SKM-1 (cell line): Measurements from ENCODE around the gene SMYD3.

Experiments
- DNase-seq: peaks from one replicate; lab custom pipeline; 2025; ENCODE audit not compliant: unreplicated experiment; lab: John Stamatoyannopoulos, UW

The SMYD3 gene

DNA sequence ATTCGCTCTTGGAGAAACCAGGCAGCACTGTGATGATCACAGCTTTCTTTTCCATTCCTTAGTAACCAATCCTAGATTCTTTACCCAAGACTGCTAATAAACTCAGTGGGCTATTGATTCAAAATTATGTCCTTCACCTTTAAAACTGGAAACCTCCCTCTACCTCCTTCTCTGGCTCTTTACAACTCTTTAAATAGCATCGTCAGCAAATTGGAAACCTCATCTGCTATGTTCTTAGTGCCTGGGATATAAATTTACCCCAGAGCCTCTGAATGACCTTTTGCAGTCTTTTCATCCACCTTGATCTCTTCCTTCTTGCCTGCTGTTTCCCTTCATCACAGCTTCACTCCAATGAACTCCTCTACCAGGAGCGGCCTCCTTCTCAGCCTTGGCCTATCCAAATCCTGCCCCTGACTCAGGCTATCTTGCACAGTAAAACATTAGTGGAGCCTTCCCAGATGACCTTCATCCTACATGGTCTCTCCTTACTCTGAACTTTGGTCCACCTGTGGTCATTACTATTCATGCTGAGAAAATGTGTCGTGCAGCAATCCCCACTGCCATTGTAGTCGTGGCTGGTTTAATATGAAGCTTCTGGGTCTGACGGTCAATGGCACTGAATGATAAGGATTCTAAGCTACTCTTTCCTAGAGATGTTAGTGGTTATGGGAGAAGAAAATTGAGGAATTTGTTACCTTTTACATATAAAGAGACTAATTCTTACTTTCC, 644.1 kb downstream of the SMYD3 start:
- no peak for DNase-seq

DNA sequence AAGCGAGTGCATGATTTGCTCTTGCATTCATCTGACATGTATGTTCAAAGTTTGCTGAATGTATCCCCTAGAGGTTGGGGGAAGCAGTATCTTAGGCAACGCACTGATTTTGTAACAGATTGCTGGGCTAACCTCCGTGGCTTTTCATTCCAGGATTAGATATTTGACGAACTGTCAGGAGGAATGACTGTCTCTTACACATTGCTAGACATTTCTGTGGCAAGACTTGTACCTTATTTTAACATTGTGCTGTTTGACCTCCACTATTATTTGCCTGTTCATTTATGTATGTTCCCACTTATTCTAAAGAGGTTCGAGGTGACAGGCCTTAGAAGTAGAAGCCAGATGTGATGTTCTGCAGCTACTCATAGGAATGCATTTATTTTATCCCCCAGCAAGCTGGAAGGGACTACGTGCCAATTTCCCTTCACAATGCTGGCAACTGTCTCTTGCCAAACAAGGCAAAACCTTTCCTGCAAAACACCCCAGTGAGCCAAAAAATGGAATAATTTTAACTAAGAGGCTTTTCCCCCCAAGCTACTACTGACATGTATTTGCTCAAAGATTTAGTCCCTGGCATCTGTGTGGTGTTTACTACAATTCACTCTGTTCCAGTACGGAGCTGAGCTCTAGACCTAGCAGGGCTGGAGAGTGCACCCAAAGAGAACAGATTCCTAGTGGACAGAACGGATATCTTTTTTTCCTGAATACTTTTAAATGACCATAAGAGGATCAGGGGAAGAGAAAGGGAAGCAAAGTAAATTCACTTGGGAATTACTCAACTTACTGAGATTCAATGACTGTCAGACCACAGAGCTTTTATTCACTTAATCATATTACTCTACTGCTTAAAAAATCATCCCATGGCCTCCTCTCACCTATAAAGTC, 646.2 kb downstream of the SMYD3 start:
- DNase-seq: no peak

DNA sequence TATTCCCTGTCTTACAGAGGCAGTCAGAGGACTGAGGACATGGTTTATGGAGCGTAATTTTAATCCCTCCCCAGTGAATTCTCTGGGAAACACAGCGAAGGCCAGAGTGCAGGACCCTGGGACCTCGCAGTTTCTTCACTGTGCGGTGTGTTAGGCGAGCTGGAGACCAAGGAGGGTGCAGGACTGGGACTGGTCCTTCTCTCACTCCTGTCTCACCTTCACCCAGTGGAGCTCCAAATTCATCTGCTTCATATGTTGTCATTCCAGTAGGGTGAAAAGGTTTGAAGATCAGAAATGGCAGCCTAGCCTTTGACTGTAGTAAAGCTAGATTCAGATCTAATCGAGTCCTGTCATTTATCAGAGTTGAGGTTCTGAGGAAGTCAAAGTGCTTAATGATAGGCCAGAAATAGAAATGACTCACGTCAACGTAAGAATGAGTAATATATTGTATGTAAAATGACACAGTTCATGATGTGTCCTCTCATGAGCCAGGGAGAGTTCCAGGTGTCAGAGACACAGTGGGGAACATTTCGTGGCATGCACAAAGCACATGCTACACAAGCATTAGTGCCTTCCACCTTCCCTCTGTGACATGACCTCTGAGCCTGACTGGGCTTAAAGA, 647.5 kb downstream of the SMYD3 start:
- no peak for DNase-seq

DNA sequence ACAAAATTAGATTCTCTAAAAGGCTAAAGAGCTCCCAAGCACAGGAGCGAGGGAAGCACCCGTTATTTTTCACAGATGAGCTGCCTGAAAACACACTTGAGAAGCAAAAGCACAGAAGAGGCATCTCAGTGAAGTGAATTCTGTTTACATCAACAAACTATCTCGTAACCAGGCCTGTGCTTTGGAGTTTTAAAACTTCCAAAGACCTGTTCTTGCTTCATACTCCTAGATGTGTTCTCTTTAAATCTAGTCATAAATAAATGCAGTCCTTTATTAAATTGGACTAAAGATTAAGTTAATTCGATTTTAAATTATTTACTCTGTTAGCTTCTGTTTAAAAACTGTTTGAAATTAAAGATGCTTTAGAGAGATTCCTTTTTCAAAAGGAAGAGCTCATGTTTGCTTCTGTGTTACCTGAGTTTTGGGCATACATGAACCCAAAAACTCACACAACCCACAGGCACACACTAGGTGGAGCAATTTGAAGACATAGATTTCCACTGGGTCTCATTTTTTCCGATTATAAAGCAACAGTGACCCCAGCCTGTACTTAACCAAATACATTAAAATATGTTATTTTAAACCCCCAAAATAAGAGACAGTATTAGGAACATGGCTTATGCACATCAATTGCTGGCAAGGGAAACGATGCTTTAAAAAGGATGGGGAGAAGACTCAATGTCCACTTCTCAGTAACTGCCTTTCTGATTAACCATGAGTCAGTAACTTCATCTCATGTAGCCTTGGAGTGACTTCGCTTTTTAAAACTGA, 648.2 kb downstream of the SMYD3 start:
- DNase-seq: no peak

DNA sequence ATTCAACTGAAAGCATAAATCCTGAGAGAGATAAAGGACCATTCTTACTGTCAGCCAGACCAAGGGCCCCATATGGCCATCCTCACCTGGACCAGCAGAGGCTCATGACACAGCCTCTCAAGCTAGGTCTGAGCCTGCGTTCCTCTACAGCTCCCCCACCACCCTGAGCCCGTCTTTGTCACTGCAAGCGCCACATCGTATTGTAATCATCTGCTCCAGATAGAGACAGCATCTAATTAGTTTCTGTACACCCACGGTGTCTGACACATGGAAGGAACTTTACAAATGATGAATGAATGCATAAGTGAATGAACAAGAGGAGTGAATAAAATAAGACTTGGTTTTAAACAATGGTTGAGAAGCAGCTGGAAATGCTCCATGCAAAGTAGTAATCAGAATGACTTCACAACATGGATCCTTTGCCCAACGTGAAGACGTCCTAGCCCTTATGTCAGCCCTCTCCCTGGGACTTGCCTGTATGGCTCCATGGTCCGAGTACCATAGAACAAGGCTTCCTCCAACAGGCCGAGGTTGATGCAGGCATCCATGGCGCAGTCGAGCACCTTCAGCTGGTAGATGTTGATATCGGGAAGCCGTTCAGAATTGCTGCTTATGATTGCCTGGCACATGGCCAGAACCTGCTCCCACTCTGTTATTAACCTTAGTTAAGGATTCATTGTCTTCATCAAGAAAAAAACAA, 648.9 kb downstream of the SMYD3 start:
- no peak for DNase-seq

DNA sequence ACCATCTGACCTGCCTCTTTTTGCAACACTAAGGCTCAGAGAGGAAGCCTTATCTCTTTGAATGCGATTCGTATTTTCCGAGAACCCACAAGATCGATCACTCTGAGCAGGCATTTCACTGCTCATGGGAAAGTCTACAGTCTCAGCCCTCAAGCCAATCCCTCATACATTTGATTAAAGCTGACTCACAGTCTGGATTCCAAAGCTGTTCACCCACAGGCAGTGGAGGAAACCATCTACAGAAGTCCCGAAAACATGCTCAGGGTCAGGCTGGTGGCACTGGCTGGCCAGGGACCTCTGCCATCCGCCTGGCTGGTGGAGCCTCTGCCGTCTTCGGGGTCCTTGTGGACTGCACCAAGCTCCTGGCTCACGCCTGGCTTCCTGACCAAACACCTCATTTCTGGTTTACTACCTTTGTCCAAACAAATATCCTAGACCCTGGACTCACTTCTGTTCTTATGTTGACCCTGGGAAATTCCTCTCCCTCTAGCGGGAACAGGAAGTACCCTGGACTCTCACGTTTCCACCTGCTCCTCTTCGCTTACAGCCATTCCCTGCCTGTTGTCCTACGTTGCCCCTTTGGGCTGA, 650.0 kb downstream of the SMYD3 start:
- DNase-seq: no peak

DNA sequence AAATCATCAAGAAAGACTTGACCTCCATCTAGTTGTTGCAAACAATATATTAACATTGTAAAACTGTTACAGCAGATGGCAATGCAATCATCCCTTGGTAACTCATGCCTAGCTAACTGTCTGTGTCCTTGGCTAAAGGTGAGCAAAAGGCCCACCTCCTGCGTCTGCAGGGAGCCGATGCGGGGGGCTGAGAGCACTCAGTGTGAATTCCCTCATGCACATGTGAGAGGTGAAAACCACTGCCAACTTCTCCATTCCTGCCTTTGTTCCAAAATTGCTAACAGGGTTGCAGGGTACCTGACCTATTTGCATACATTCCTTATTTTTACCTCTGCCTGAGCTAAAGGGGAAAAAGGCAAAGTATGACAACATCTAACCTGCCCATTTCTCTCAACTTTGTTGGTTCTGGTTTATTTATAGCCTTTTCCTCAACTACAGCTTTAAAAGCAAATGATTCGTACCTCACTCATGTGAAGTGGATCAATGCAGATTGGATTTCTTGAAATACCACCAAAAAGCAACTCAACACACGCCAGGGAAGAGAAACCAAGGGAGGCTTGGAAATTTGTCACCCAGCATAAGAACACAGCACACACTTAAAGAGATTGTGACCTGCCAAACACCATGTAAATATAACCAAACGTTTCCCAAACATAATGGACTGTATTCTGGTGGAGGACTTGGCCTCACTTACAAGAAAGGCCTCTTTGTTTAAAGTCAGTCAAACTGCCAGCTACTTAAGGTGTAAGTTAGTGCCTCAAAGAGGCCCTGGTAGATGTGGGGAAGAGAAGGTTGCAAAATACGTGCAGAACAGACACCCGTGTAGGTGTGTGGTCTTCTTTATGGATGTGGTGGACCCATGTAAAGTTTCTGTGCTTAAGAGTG, 651.0 kb downstream of the SMYD3 start:
- no peak for DNase-seq

DNA sequence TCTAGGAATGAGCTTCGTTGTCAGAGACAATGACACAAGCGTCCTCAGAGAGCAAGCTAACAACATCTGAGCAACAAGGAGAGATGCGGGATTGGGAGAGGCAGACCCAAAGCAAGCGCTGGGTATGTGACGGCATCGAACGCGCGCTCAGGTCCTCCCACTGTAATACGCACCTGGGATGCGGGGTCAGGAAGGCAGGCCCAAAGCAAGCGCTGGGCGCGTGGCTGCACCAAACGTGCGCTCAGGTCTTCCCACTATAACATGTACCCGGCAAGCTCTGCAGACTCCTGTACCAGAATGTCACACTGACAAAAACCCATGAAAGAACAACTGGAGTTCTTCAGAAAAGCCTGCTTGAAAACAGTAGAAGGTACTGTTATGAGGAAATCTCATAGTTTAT, 653.8 kb downstream of the SMYD3 start:
- no peak for DNase-seq

DNA sequence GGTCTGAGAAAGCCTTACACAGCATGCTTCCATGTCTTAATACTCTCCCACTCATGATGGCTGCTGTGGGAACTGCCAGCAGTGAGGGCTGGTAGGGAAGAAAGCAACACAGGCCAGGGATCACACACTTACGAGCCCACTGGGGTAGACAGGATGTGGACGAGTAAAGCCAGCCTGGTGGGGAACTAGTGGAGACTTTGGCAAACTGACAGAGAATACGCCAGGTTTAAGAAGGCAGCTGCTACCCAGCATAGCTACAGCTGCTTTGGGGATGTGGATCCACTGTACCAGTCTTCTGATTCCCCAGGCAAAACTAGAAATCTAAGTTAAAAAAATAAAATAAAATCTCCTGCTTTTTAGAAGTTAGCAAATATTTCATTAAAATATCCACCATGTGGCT, 664.0 kb downstream of the SMYD3 start:
- DNase-seq: no peak

DNA sequence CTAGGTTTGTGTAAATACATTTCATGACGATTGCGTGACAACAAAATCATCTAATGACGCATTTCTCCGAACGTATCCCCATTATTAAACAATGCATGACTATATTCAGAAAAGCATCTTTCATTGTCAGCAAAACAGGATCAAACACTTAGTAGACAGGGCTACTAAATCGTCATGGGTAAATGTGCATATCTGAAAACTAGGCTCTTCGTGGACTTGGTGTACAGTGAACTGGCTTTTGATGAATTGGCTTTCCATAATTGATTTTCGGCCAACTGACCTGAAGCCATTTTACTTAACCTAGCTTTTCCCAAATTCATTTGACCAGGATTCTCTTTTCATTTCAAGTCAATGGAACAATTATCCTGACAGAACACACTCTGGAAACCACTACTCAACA, 665.0 kb downstream of the SMYD3 start:
- DNase-seq: no peak

DNA sequence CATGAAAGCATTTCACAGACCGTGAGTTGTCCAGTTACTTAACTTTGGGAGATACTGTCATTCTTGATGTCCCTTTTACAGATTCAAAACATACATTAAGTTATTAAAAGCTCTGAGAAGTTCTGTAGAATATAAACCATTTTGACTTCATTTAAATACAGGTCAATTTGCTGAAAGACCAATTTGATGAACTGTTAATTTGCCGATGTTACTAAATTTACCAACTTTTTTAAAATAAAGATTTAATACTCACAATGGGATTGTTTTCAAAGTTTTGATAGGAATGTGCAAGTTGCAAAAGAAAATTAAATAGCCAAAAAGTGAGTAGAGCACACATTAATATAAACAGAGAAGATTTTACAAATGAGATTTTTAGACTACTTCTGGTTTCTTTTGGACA, 666.1 kb downstream of the SMYD3 start:
- no peak for DNase-seq

DNA sequence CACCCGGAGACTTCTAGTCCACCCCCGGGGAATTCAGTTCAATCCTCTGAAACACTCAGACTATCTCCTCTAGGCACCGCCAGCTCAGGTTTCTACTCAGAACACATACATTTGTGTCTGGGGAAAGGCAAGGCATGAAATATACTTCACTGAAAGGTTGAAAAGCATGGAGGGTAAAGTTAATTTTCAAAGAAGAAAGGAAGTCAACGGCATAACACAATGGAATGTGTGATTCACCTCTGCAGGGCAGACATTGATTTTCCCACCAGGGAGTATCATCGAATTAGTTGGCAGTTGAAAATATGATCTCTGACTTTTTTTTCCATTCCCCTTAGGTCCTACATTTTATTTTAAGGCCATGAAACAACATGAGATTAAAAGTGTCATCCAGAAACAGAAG, 669.4 kb downstream of the SMYD3 start:
- no peak for DNase-seq

DNA sequence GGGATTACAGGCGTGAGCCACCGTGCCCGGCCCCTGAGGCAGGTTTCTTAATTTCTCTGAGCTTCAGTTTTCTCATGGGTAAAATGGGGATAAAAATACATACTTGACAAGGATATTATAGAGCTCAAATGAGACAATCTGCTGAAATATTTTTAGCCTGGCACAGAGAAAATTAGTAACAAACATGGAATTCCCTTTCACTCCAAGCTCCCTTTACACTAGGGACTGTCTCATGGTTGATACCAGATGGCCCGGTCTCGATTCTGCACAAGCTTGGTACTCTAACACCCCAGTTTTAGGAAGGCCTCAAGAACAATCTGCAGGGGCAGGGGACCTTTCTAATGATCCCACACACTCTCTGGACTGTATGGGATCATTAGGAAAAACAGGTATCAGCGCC, 671.7 kb downstream of the SMYD3 start:
- DNase-seq: no peak

DNA sequence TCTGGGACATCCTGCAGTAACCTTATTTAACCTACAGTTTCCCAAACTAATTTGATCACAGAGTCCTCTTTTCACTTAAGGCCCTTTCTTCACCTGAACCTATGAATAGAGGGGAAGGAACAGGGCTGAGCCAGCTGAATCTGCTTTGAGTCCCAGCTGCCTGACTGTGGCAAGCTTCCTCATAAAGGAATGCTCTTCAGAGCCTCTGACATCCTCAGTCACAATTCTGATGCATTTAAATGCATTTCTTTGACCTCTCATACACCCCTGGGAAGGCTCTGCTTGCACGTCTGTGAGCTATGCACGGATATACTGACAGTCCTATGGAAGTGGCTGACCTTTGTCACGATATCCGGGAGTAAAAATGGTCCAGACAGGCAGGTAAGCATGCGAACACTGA, 673.1 kb downstream of the SMYD3 start:
- no peak for DNase-seq

DNA sequence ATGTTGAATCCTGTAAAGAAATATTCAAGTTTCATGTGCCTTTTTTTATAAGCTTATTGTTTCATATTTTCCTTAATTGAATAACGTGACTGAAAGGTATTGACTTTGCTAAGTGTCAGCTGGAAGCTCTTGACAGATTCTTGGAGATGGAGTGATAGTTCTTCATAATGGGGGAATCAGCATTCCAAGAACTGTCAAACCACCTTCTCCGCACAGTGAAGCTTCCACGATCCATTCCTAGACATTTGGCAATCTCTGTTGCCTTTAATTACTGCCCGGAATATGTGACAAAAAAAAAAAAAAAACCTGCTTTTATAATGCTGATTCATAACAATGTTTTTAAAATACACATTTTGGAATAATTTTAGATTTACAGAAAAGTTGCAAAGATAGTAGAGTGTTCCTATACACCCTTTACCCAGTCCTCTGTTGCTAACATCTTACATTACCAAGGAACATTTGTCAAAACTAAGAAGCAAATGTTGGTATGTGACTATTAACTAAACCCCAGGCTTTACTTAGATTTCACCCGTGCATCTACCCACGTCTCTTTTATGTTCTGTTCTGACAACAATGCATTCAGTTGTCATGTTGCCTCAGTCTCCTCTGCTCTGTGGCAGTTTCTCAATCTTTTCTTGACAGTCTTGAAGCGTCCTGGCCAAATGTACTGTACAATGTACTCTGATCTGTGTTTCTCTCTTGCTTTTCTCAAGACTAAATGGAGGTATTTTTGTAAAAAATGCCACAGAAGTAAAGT, 674.1 kb downstream of the SMYD3 start:
- DNase-seq: no peak

DNA sequence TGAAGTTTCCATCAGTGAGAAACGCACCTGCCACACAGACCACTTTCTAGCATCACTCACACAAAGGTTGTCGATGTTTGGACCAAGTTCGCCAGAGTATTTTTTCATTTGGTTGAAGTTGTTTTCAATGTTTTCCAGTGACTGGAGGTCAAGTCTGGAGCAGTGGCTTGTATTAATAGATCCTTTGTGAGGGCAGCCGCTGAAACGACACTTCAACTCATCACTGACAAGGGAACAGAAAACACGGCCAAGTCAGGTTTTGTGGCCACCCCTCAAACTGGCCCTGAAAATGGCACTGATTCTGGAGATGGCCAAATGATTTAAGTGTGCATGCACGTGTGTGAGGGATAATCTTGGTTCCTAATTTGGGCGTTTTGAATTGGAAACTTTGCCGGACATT, 675.6 kb downstream of the SMYD3 start:
- no peak for DNase-seq

DNA sequence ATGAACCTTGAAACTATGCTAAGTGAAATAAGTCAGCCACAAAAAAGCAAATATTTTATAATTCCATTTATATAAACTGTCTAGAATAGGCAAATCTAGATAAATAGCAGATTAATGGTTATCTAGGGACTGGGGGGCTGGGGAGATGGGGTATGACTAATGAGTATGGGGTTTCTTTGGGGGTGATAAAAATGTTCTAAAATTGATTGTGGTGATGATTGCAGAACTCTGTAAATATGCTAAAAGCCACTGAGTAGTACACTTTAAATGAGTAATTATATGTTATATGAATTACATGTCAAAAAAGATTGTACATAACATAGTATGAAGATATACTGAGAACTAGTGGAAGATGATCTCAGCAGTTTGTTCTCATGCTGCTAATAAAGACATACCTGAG, 677.3 kb downstream of the SMYD3 start:
- DNase-seq: no peak

DNA sequence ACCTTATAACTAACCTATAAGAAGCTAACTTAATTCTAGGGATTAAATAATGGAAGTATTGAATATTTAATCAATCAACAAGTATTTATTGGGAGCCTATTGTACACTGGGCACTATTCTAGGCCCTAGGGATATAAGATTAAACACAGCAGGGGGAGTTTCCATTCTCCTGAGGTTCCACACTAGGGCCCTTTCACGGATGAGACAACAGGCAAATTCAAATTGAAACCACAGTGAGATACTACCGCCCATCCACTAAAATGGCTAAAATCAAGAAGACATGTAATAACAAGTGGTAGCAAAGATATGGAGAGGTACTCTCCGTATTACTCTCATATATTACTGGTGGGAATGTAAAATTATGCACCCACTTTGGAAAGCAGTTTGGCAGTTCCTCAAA, 677.9 kb downstream of the SMYD3 start:
- DNase-seq: no peak

DNA sequence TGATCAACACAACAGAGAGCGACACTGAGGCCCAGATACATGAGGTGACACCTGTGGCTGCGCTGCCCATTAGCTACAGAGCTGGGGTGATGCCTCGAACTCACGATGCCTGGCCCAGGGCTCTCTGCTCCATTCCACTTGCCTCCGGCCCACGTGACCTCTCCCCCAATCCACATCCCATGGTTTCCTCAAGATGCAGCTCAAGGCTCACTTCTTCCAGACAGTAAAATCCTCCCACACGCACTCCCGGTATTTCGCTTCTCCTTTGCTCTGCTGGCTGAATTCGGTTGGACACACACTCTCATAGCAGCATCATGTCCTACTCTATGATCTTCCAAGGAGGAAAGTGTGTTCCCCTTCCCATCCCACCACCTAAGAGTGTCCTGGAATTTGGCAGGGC, 679.8 kb downstream of the SMYD3 start:
- no peak for DNase-seq
